Progenitor cell of endocrine pancreas (in vitro differentiated cells): ENCODE data around the gene DNAJB12. TPM values are rescaled to one million over a fixed set of nuclear protein-coding genes. Genes with fewer than 3 reads are reported as not detected.

ENCODE experiments used
- DNase-seq: peaks from one replicate; pipeline ENCODE4 v3.0.0; 2021; ENCODE audit warnings: low spot score; ENCODE audit not compliant: unreplicated experiment
- H3K27ac Mint-ChIP-seq: 2 replicates; pipeline ENCODE4 v1.8.0; 2021; ENCODE audit warnings: mild to moderate bottlenecking, moderate library complexity, mixed read lengths
- H3K27me3 Mint-ChIP-seq: 2 replicates; pipeline ENCODE4 v1.8.0; 2021; ENCODE audit warnings: mixed read lengths
- H3K36me3 Mint-ChIP-seq: 2 replicates; pipeline ENCODE4 v1.8.0; 2022; ENCODE audit warnings: mixed read lengths; ENCODE audit not compliant: insufficient read depth
- H3K4me1 Mint-ChIP-seq: 2 replicates; pipeline ENCODE4 v1.8.0; 2021; ENCODE audit warnings: low read depth, mixed read lengths
- H3K4me3 Mint-ChIP-seq: 2 replicates; pipeline ENCODE4 v1.8.0; 2021; ENCODE audit warnings: low read depth, mild to moderate bottlenecking, moderate library complexity, mixed read lengths
- H3K9me3 Mint-ChIP-seq: 2 replicates; pipeline ENCODE4 v1.8.0; 2021; ENCODE audit warnings: low read depth, mixed read lengths
- CTCF ChIP-seq: fragments of 200-600 bp; sonication (generic); IDR thresholded peaks from one replicate; pipeline ENCODE4 v1.5.0; 2021; ENCODE audit warnings: antibody characterized with exemption, mild to moderate bottlenecking; ENCODE audit not compliant: unreplicated experiment
- total RNA-seq: library from RNA; stranded (reverse); gene quantifications from 2 replicates; pipeline ENCODE4 v1.2.1, GENCODE V29; 2021

The DNAJB12 gene
- total RNA-seq, 1 donor from 2014 or later = 34.7 TPM

- Mint-ChIP-seq H3K27ac (peak overlapping the region; percentile 13), H3K4me1 (no peaks in the 10 kb centered on the region), H3K4me3 (no peak overlapping the region), H3K36me3 (peaks cover 9% of the 10 kb centered on the region), H3K9me3 (no peaks in the 10 kb centered on the region), H3K27me3 (no peaks in the 10 kb centered on the region)
- DNase-seq = no peak
- TF ChIP-seq CTCF = no peak
Observed at GRCh38 chr10:72342911-72343310, 11.8 kb downstream of the DNAJB12 start.

GRCh38 chr10:72340510-72341261 lies 14.0 kb downstream of the DNAJB12 start:
- Mint-ChIP-seq H3K36me3 (peaks cover 17% of the 10 kb centered on the region), H3K9me3 (no peaks in the 10 kb centered on the region), H3K4me1 (no peaks in the 10 kb centered on the region), H3K27ac (no peak overlapping the region), H3K4me3 (no peak overlapping the region), H3K27me3 (no peaks in the 10 kb centered on the region)
- peak; percentile 55 for DNase-seq
- peak; percentile 92 for TF ChIP-seq CTCF

GRCh38 chr10:72338180-72338579 lies 16.5 kb downstream of the DNAJB12 start:
- no peaks in the 10 kb centered on the region for H3K27me3 Mint-ChIP-seq
- no peak for DNase-seq
- no peak for TF ChIP-seq CTCF
- H3K9me3 Mint-ChIP-seq = no peaks in the 10 kb centered on the region
- no peak overlapping the region for H3K4me3 Mint-ChIP-seq
- no peak overlapping the region for H3K27ac Mint-ChIP-seq
- H3K36me3 Mint-ChIP-seq = peaks cover 23% of the 10 kb centered on the region
- peaks cover 6% of the 10 kb centered on the region for H3K4me1 Mint-ChIP-seq

- no peak overlapping the region for H3K4me3 Mint-ChIP-seq
- no peaks in the 10 kb centered on the region for H3K27me3 Mint-ChIP-seq
- no peak for DNase-seq
- no peaks in the 10 kb centered on the region for H3K9me3 Mint-ChIP-seq
- TF ChIP-seq CTCF = no peak
- peaks cover 7% of the 10 kb centered on the region for H3K4me1 Mint-ChIP-seq
- H3K36me3 Mint-ChIP-seq = peaks cover 23% of the 10 kb centered on the region
- H3K27ac Mint-ChIP-seq = no peak overlapping the region
Observed at GRCh38 chr10:72337722-72338121, 17.0 kb downstream of the DNAJB12 start.

- peak; percentile 89 for TF ChIP-seq CTCF
- Mint-ChIP-seq H3K36me3 (peaks cover 23% of the 10 kb centered on the region), H3K27ac (no peak overlapping the region), H3K4me3 (no peak overlapping the region), H3K4me1 (peaks cover 8% of the 10 kb centered on the region), H3K9me3 (no peaks in the 10 kb centered on the region), H3K27me3 (no peaks in the 10 kb centered on the region)
- peak; percentile 60 for DNase-seq
Observed at GRCh38 chr10:72337039-72337629, 17.6 kb downstream of the DNAJB12 start.
